Activated effector memory CD4-positive, alpha-beta T cell treated with Interleukin-2 at 50 U/mL for 16 hours (primary cell): ENCODE data around the gene BIRC7.

Experiments used
- DNase-seq: peaks from one replicate; pipeline ENCODE4 v3.0.0-alpha.2; 2020

The BIRC7 gene

GRCh38 chr20:63226042-63226943 is 9.4 kb upstream of the BIRC7 start:
- DNase-seq = no peak

GRCh38 chr20:63227260-63227659 is 8.4 kb upstream of the BIRC7 start:
- no peak for DNase-seq

- no peak for DNase-seq
Observed at GRCh38 chr20:63228806-63229205, 6.9 kb upstream of the BIRC7 start.

GRCh38 chr20:63230800-63231268 is 4.9 kb upstream of the BIRC7 start:
- DNase-seq = no peak

GRCh38 chr20:63232235-63233060 is 3.3 kb upstream of the BIRC7 start:
- no peak for DNase-seq

GRCh38 chr20:63233061-63233344 is 2.7 kb upstream of the BIRC7 start:
- no peak for DNase-seq

- DNase-seq = no peak
Observed at GRCh38 chr20:63233924-63234323, 1.8 kb upstream of the BIRC7 start.

GRCh38 chr20:63234693-63235398 is 859 bp upstream of the BIRC7 start:
- no peak for DNase-seq

GRCh38 chr20:63236116-63236837 is 572 bp downstream of the BIRC7 start:
- no peak for DNase-seq

- no peak for DNase-seq
Observed at GRCh38 chr20:63238031-63238430, 2.3 kb downstream of the BIRC7 start.

GRCh38 chr20:63238514-63239125 is 2.9 kb downstream of the BIRC7 start:
- DNase-seq = no peak

- DNase-seq = no peak
Observed at GRCh38 chr20:63239431-63239830, 3.7 kb downstream of the BIRC7 start.

GRCh38 chr20:63240004-63240403 is 4.3 kb downstream of the BIRC7 start:
- DNase-seq = no peak

- no peak for DNase-seq
Observed at GRCh38 chr20:63241272-63241671, 5.6 kb downstream of the BIRC7 start.

GRCh38 chr20:63242736-63243135 is 7.0 kb downstream of the BIRC7 start:
- DNase-seq = no peak

GRCh38 chr20:63243604-63244247 is 8.0 kb downstream of the BIRC7 start:
- DNase-seq = no peak

GRCh38 chr20:63244468-63244867 is 8.8 kb downstream of the BIRC7 start:
- no peak for DNase-seq

GRCh38 chr20:63246490-63247288 is 11.0 kb downstream of the BIRC7 start:
- no peak for DNase-seq

- DNase-seq = no peak
Observed at GRCh38 chr20:63247671-63248228, 12.0 kb downstream of the BIRC7 start.

- DNase-seq = no peak
Observed at GRCh38 chr20:63248835-63249591, 13.3 kb downstream of the BIRC7 start.
